Chondrocyte (in vitro differentiated cells): Measurements from ENCODE around the gene KBTBD13. TPM values are rescaled to one million over a fixed set of nuclear protein-coding genes. Genes with fewer than 3 reads are reported as not detected.
A peak's percentile ranks its signal among the peaks of the same experiment; 100 is the strongest.
"Not testable (repeated sequence)": the region's sequence is repeated elsewhere in the genome, so short reads cannot be mapped to it uniquely, and the experiment has no call there.

Experiments used
- DNase-seq: peaks from one replicate; pipeline ENCODE4 v3.0.0; 2021; ENCODE audit warnings: mixed read lengths, low spot score
- H3K27ac Mint-ChIP-seq: one replicate; pipeline ENCODE4 v1.8.0; 2021; ENCODE audit warnings: mild to moderate bottlenecking, moderate library complexity, mixed read lengths; ENCODE audit not compliant: unreplicated experiment
- H3K27me3 Mint-ChIP-seq: 2 replicates; pipeline ENCODE4 v1.8.0; 2021; ENCODE audit warnings: low read depth, mixed read lengths
- H3K36me3 Mint-ChIP-seq: 2 replicates; pipeline ENCODE4 v1.8.0; 2021; ENCODE audit warnings: low read depth, mixed read lengths
- H3K4me1 Mint-ChIP-seq: 2 replicates; pipeline ENCODE4 v1.8.0; 2021; ENCODE audit warnings: low read depth, mild to moderate bottlenecking, mixed read lengths
- H3K4me3 Mint-ChIP-seq: one replicate; pipeline ENCODE4 v1.8.0; 2021; ENCODE audit warnings: mild to moderate bottlenecking, moderate library complexity, mixed read lengths; ENCODE audit not compliant: unreplicated experiment
- H3K9me3 Mint-ChIP-seq: 2 replicates; pipeline ENCODE4 v1.8.0; 2021; ENCODE audit warnings: low read depth, mixed read lengths
- CTCF ChIP-seq: fragments of 200-600 bp; sonication (generic); IDR thresholded peaks from 2 replicates; pipeline ENCODE4 v1.5.0; 2021; ENCODE audit warnings: antibody characterized with exemption, mild to moderate bottlenecking, moderate library complexity
- total RNA-seq: library from RNA; stranded (reverse); gene quantifications from 3 replicates; pipeline ENCODE4 v1.2.1, GENCODE V29; 2021

KBTBD13 gene
- total RNA-seq, 1 donor from 2014 or later: not detected

- no peak for TF ChIP-seq CTCF
- no peaks in the 10 kb centered on the region for H3K27me3 Mint-ChIP-seq
- no peak overlapping the region for H3K27ac Mint-ChIP-seq
- no peaks in the 10 kb centered on the region for H3K9me3 Mint-ChIP-seq
- peaks cover 3% of the 10 kb centered on the region for H3K36me3 Mint-ChIP-seq
- H3K4me1 Mint-ChIP-seq: peaks cover 24% of the 10 kb centered on the region
- no peak overlapping the region for H3K4me3 Mint-ChIP-seq
- peak; percentile 70 for DNase-seq
Observed at GRCh38 chr15:65092911-65093792, 16.6 kb downstream of the KBTBD13 start.

GRCh38 chr15:65093793-65094170, 17.2 kb downstream of the KBTBD13 start:
- H3K4me1 Mint-ChIP-seq: peaks cover 23% of the 10 kb centered on the region
- H3K36me3 Mint-ChIP-seq, H3K9me3 Mint-ChIP-seq, H3K27me3 Mint-ChIP-seq, H3K27ac Mint-ChIP-seq, H3K4me3 Mint-ChIP-seq, DNase-seq: not testable (repeated sequence)

GRCh38 chr15:65094294-65094995, 17.9 kb downstream of the KBTBD13 start:
- H3K27me3 Mint-ChIP-seq: no peaks in the 10 kb centered on the region
- no peak overlapping the region for H3K4me3 Mint-ChIP-seq
- peaks cover 23% of the 10 kb centered on the region for H3K4me1 Mint-ChIP-seq
- TF ChIP-seq CTCF: no peak
- peaks cover 11% of the 10 kb centered on the region for H3K36me3 Mint-ChIP-seq
- no peak for DNase-seq
- H3K27ac Mint-ChIP-seq: no peak overlapping the region
- H3K9me3 Mint-ChIP-seq: no peaks in the 10 kb centered on the region

- H3K4me3 Mint-ChIP-seq: no peak overlapping the region
- H3K9me3 Mint-ChIP-seq: no peaks in the 10 kb centered on the region
- DNase-seq: peak; percentile 66
- no peak overlapping the region for H3K27ac Mint-ChIP-seq
- H3K27me3 Mint-ChIP-seq: no peaks in the 10 kb centered on the region
- no peak for TF ChIP-seq CTCF
- H3K4me1 Mint-ChIP-seq: peaks cover 23% of the 10 kb centered on the region
- peaks cover 11% of the 10 kb centered on the region for H3K36me3 Mint-ChIP-seq
Observed at GRCh38 chr15:65095011-65095746, 18.6 kb downstream of the KBTBD13 start.

- H3K4me1 Mint-ChIP-seq: peaks cover 23% of the 10 kb centered on the region
- H3K27ac Mint-ChIP-seq: no peak overlapping the region
- H3K4me3 Mint-ChIP-seq: no peak overlapping the region
- H3K27me3 Mint-ChIP-seq: no peaks in the 10 kb centered on the region
- H3K9me3 Mint-ChIP-seq: no peaks in the 10 kb centered on the region
- H3K36me3 Mint-ChIP-seq: peaks cover 14% of the 10 kb centered on the region
- no peak for TF ChIP-seq CTCF
- peak; percentile 39 for DNase-seq
Observed at GRCh38 chr15:65095747-65096104, 19.2 kb downstream of the KBTBD13 start.
